IMR-90 (cell line): ENCODE measurements around the gene MTA1. TPM values are rescaled to one million over a fixed set of nuclear protein-coding genes. Genes with fewer than 3 reads are reported as not detected.

Source experiments
- ATAC-seq: fragments of 200-7000 bp; cut with Tn5 transposase; 2 replicates; pipeline ENCODE4 v1.9.1; 2020; ENCODE audit warnings: low read depth, mild to moderate bottlenecking, moderate library complexity
- BruUV-seq: library from RNA; stranded (reverse); fragments of 400-500 nt; replicated peaks from 2 replicates; lab custom pipeline; 2021; lab: Mats Ljungman, UMichigan
- CTCF ChIA-PET: fragments of 300-600 bp; formaldehyde crosslinking; extraction: SDS; loops from one replicate; lab custom pipeline; 2021; ENCODE audit warnings: antibody characterized with exemption; lab: Yijun Ruan, JAX
- POLR2A ChIA-PET: fragments of 300-600 bp; sonication (Branson Sonifier 250); formaldehyde crosslinking; loops from one replicate; lab custom pipeline; 2022; ENCODE audit warnings: antibody characterized with exemption; ENCODE audit not compliant: unreplicated experiment; lab: Charles Lee
- DNase-seq: peaks from one replicate; pipeline ENCODE4 v3.0.0; 2013
- H2AFZ ChIP-seq: replicated peaks from 2 replicates; pipeline ENCODE3; 2013; ENCODE audit warnings: low read length, mild to moderate bottlenecking; ENCODE audit not compliant: poor library complexity
- H2AK5ac ChIP-seq: 2 replicates; pipeline ENCODE4 v1.6.1; 2013; ENCODE audit warnings: low read depth, low read length, inconsistent platforms
- H2AK9ac ChIP-seq: replicated peaks from 2 replicates; pipeline ENCODE3; 2013; ENCODE audit warnings: mild to moderate bottlenecking, low read depth, low read length, moderate library complexity; ENCODE audit not compliant: poor library complexity
- H2BK120ac ChIP-seq: 2 replicates; pipeline ENCODE4 v1.6.1; 2013; ENCODE audit warnings: low read depth, low read length, inconsistent platforms
- H2BK15ac ChIP-seq: 3 replicates; pipeline ENCODE4 v1.6.1; 2013; ENCODE audit warnings: low read depth, low read length, inconsistent platforms
- H2BK20ac ChIP-seq: 2 replicates; pipeline ENCODE4 v1.6.1; 2013; ENCODE audit warnings: low read depth, mild to moderate bottlenecking, inconsistent platforms, low read length, moderate library complexity
- H2BK5ac ChIP-seq: 2 replicates; pipeline ENCODE4 v1.6.1; 2013; ENCODE audit warnings: mild to moderate bottlenecking, low read depth, low read length, inconsistent platforms; ENCODE audit not compliant: poor library complexity, severe bottlenecking
- H3K14ac ChIP-seq: replicated peaks from 2 replicates; pipeline ENCODE4 v1.6.1; 2013; ENCODE audit warnings: low read depth, low read length, inconsistent platforms
- H3K18ac ChIP-seq: 2 replicates; pipeline ENCODE4 v1.6.1; 2013; ENCODE audit warnings: low read depth, low read length, control low read depth
- H3K23ac ChIP-seq: 2 replicates; pipeline ENCODE4 v1.6.1; 2013; ENCODE audit warnings: low read depth, low read length, inconsistent platforms
- H3K27ac ChIP-seq: 2 replicates; pipeline ENCODE4 v1.5.1; 2013; ENCODE audit warnings: mild to moderate bottlenecking, control low read depth, low read length; ENCODE audit not compliant: insufficient read depth
- H3K27me3 ChIP-seq: 2 replicates; pipeline ENCODE4 v1.6.1; 2013; ENCODE audit warnings: low read length; ENCODE audit not compliant: control insufficient read depth, insufficient read depth
- H3K36me3 ChIP-seq: 2 replicates; pipeline ENCODE4 v1.6.1; 2013; ENCODE audit warnings: low read length, mixed read lengths; ENCODE audit not compliant: control insufficient read depth, insufficient read depth
- H3K4ac ChIP-seq: 2 replicates; pipeline ENCODE4 v1.6.1; 2013; ENCODE audit warnings: low read depth, low read length, inconsistent platforms
- H3K4me1 ChIP-seq: 2 replicates; pipeline ENCODE4 v1.6.1; 2013; ENCODE audit warnings: low read length, mixed read lengths; ENCODE audit not compliant: control insufficient read depth, insufficient read depth
- H3K4me2 ChIP-seq: 2 replicates; pipeline ENCODE4 v1.6.1; 2013; ENCODE audit warnings: low read depth, mild to moderate bottlenecking, control low read depth, low read length, moderate library complexity
- H3K4me3 ChIP-seq: 2 replicates; pipeline ENCODE4 v1.5.1; 2013; ENCODE audit warnings: low read depth, mild to moderate bottlenecking, control low read depth, low read length, moderate library complexity; ENCODE audit not compliant: insufficient read depth
- H3K56ac ChIP-seq: 2 replicates; pipeline ENCODE4 v1.6.1; 2013; ENCODE audit warnings: low read length, inconsistent platforms; ENCODE audit not compliant: insufficient read depth; ENCODE audit errors: extremely low read depth
- H3K79me1 ChIP-seq, 2 experiments: 2 replicates each; pipeline ENCODE4 v1.6.1; 2013; ENCODE audit warnings: low read length in 2 of 2, inconsistent platforms in 1 of 2, low read depth in 1 of 2
- H3K9ac ChIP-seq: 2 replicates; pipeline ENCODE4 v1.6.1; 2013; ENCODE audit warnings: low read depth, low read length, control low read depth
- H3K9me1 ChIP-seq: 2 replicates; pipeline ENCODE4 v1.6.1; 2013; ENCODE audit warnings: low read length, inconsistent platforms; ENCODE audit not compliant: insufficient read depth
- H3K9me3 ChIP-seq: 2 replicates; pipeline ENCODE4 v1.6.1; 2013; ENCODE audit warnings: low read length; ENCODE audit not compliant: control insufficient read depth, insufficient read depth
- H4K20me1 ChIP-seq: 2 replicates; pipeline ENCODE4 v1.6.1; 2013; ENCODE audit warnings: low read length, inconsistent platforms; ENCODE audit not compliant: insufficient read depth
- H4K5ac ChIP-seq: 2 replicates; pipeline ENCODE4 v1.6.1; 2013; ENCODE audit warnings: mild to moderate bottlenecking, low read depth, low read length, control low read depth
- H4K8ac ChIP-seq, 2 experiments: 2 replicates each; pipeline ENCODE4 v1.6.1; 2013; ENCODE audit warnings: low read depth in 2 of 2, low read length in 2 of 2, control low read depth in 1 of 2, inconsistent platforms in 1 of 2
- H4K91ac ChIP-seq: 2 replicates; pipeline ENCODE4 v1.6.1; 2013; ENCODE audit warnings: low read depth, low read length, inconsistent platforms; ENCODE audit not compliant: insufficient read depth
- BHLHE40 ChIP-seq: fragments of 150-350 bp; IDR thresholded peaks from 2 replicates; pipeline ENCODE4 v1.6.1; 2016; ENCODE audit warnings: mild to moderate bottlenecking, low read depth, low read length
- CEBPB ChIP-seq: IDR thresholded peaks from 2 replicates; pipeline ENCODE4 v1.6.1; 2012; ENCODE audit warnings: low read depth, low read length, improper control_type of control experiment
- MAZ ChIP-seq: IDR thresholded peaks from 2 replicates; pipeline ENCODE4 v1.6.1; 2012; ENCODE audit warnings: low read depth, mild to moderate bottlenecking, low read length, improper control_type of control experiment, moderate library complexity, borderline replicate concordance
- MXI1 ChIP-seq: IDR thresholded peaks from 2 replicates; pipeline ENCODE4 v1.6.1; 2012; ENCODE audit warnings: low read depth, mild to moderate bottlenecking, low read length, moderate library complexity, borderline replicate concordance
- POLR2A ChIP-seq: IDR thresholded peaks from 2 replicates; pipeline ENCODE4 v1.6.1; 2012; ENCODE audit warnings: mild to moderate bottlenecking, low read depth, low read length
- RAD21 ChIP-seq: IDR thresholded peaks from 2 replicates; pipeline ENCODE4 v1.6.1; 2012; ENCODE audit warnings: low read length, improper control_type of control experiment
- RCOR1 ChIP-seq: IDR thresholded peaks from 2 replicates; pipeline ENCODE4 v1.6.1; 2012; ENCODE audit warnings: mild to moderate bottlenecking, low read length, improper control_type of control experiment; ENCODE audit not compliant: insufficient replicate concordance
- RFX5 ChIP-seq: IDR thresholded peaks from 2 replicates; pipeline ENCODE4 v1.8.0; 2012; ENCODE audit warnings: low read depth, mild to moderate bottlenecking, low read length, moderate library complexity
- WGBS, 2 experiments: methylation state at CpG; one replicate each; pipeline versions ENCODE4 v1.1.5 to v1.1.7; 2013; ENCODE audit warnings: missing lambda C conversion rate in 2 of 2; ENCODE audit not compliant: insufficient read length in 1 of 2; ENCODE audit errors: extremely low coverage in 2 of 2; 5-methylcytosine and 5-hydroxymethylcytosine counted together
- dilution Hi-C: fragments of 300-500 bp; cut with HindIII; formaldehyde crosslinking; loops from one replicate; pipeline ENCODE4 v1.14.3; 2018; ENCODE audit warnings: low sequenced_read_pairs; ENCODE audit not compliant: unreplicated experiment
- in situ Hi-C: fragments of 300-500 bp; cut with MboI; formaldehyde crosslinking; loops from 3 replicates; pipeline ENCODE4 v1.14.3; 2019; ENCODE audit warnings: low sequenced_read_pairs, inconsistent platforms, mixed read lengths
- intact Hi-C: fragments of 100-400 bp; cut with micrococcal nuclease; formaldehyde crosslinking; loops from 2 replicates; pipeline ENCODE4 v1.10.0; 2022
- polyA plus RNA-seq, 3 experiments: library from polyadenylated mRNA; depleted of rRNA; stranded (reverse); fragments of >200 nt; gene quantifications; 2 replicates each; pipeline ENCODE4 v1.2.3, GENCODE V29; 2012; ENCODE audit warnings: low replicate concordance in 1 of 3
- total RNA-seq: library from RNA; depleted of rRNA; stranded (reverse); fragments of >200 nt; gene quantifications from 2 replicates; pipeline ENCODE4 v1.2.3, GENCODE V29; 2012
- TF ChIP-seq, protein P1 (sequence below): fragments of 150-350 bp; IDR thresholded peaks from 2 replicates; pipeline ENCODE4 v1.6.1; 2016; ENCODE audit warnings: low read depth, mild to moderate bottlenecking, low read length, moderate library complexity, borderline replicate concordance
- TF ChIP-seq, protein P2 (sequence below): fragments of 150-350 bp; IDR thresholded peaks from 2 replicates; pipeline ENCODE4 v1.6.1; 2017; ENCODE audit warnings: mild to moderate bottlenecking, antibody characterized with exemption, low read length, low read depth
- TF ChIP-seq, protein P3 (sequence below): conservative IDR thresholded peaks from 2 replicates; pipeline ENCODE4 v1.5.1; 2012; ENCODE audit warnings: mild to moderate bottlenecking, low read depth, low read length, improper control_type of control experiment

The MTA1 gene
- total and polyA plus RNA-seq, 2 of the 4 experiments (the other 2 are of a cell fraction): 21.5 to 61.6 TPM

DNA sequence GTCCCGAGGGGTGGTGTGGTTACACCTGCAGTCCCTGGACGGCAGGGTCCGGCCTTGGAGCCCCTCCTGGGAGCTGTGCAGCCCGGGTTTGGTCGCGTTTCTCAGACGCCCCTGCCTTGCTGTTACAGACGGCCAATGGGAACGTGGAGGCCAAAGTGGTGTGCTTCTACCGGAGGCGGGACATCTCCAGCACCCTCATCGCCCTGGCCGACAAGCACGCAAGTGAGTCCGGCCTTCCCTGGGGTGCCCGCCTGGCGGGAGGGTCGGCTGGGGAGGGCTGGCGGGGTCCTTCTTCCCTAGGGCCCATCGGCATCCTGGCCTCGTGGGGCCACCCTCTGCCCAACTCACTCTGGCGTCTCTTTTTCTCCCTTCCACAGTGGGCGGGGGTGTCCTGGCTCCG lies 25.7 kb downstream of the MTA1 start:
- Histone ChIP-seq H3K9me1 (no peaks in the 10 kb centered on the region), H2BK5ac (no peak overlapping the region), H2AK5ac (no peak overlapping the region), H4K8ac (no peak overlapping the region), H3K14ac (no peak overlapping the region), H3K9ac (no peak overlapping the region), H3K4me3 (no peak overlapping the region), H3K56ac (no peak overlapping the region), H4K20me1 (peaks cover 37% of the 10 kb centered on the region), H3K79me1 (peaks cover 3 to 42% of the 10 kb centered on the region in 2 experiments), H2BK20ac (no peak overlapping the region), H3K4ac (no peak overlapping the region), H2AK9ac (no peak overlapping the region), H2BK15ac (no peak overlapping the region), H4K5ac (no peak overlapping the region), H4K91ac (no peak overlapping the region), H3K4me1 (no peaks in the 10 kb centered on the region), H3K23ac (no peak overlapping the region), H2AFZ (no peak overlapping the region), H3K9me3 (no peaks in the 10 kb centered on the region), H3K36me3 (peaks cover 25% of the 10 kb centered on the region), H3K27ac (no peak overlapping the region), H3K27me3 (no peaks in the 10 kb centered on the region), H3K4me2 (no peak overlapping the region), H2BK120ac (no peak overlapping the region), H3K18ac (no peak overlapping the region)
- in situ Hi-C loops: no loop called here
- ChIA-PET CTCF (no interaction called here), POLR2A (no interaction called here)
- intact Hi-C loops: no loop called here
- 94% methylated on average over 15 of the region's 24 CpGs; no CpG with 5 or more reads in 1 of the 2 experiments for WGBS, 2 experiments
- TF ChIP-seq BHLHE40 (no peak), MXI1 (no peak), POLR2A (no peak), RCOR1 (no peak), MAZ (no peak), RFX5 (no peak), CEBPB (no peak), RAD21 (no peak)
- TF ChIP-seq, protein P1, sequence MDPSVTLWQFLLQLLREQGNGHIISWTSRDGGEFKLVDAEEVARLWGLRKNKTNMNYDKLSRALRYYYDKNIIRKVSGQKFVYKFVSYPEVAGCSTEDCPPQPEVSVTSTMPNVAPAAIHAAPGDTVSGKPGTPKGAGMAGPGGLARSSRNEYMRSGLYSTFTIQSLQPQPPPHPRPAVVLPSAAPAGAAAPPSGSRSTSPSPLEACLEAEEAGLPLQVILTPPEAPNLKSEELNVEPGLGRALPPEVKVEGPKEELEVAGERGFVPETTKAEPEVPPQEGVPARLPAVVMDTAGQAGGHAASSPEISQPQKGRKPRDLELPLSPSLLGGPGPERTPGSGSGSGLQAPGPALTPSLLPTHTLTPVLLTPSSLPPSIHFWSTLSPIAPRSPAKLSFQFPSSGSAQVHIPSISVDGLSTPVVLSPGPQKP: no peak
- TF ChIP-seq, protein P2, sequence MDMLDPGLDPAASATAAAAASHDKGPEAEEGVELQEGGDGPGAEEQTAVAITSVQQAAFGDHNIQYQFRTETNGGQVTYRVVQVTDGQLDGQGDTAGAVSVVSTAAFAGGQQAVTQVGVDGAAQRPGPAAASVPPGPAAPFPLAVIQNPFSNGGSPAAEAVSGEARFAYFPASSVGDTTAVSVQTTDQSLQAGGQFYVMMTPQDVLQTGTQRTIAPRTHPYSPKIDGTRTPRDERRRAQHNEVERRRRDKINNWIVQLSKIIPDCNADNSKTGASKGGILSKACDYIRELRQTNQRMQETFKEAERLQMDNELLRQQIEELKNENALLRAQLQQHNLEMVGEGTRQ: no peak
- TF ChIP-seq, protein P3, sequence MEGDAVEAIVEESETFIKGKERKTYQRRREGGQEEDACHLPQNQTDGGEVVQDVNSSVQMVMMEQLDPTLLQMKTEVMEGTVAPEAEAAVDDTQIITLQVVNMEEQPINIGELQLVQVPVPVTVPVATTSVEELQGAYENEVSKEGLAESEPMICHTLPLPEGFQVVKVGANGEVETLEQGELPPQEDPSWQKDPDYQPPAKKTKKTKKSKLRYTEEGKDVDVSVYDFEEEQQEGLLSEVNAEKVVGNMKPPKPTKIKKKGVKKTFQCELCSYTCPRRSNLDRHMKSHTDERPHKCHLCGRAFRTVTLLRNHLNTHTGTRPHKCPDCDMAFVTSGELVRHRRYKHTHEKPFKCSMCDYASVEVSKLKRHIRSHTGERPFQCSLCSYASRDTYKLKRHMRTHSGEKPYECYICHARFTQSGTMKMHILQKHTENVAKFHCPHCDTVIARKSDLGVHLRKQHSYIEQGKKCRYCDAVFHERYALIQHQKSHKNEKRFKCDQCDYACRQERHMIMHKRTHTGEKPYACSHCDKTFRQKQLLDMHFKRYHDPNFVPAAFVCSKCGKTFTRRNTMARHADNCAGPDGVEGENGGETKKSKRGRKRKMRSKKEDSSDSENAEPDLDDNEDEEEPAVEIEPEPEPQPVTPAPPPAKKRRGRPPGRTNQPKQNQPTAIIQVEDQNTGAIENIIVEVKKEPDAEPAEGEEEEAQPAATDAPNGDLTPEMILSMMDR: no peak
- ATAC-seq (no peak), DNase-seq (no peak)
- dilution Hi-C loops: no loop called here
- BruUV-seq: no TSS peak
